Vagina (tissue), 2 donors: ENCODE results near the gene CUEDC1. TPM values are rescaled to one million over a fixed set of nuclear protein-coding genes. Genes with fewer than 3 reads are reported as not detected.
"Not testable (repeated sequence)": the region's sequence is repeated elsewhere in the genome, so short reads cannot be mapped to it uniquely, and the experiment has no call there.

Experiments
- DNase-seq, 2 donors: peaks; one replicate each; pipeline ENCODE4 v3.0.0-alpha.2; 2017; ENCODE audit errors: extremely low spot score in 2 of 2
- H3K27ac ChIP-seq: fragments of 200-600 bp; sonication (generic); one replicate; pipeline ENCODE4 v1.5.1; 2019
- H3K27me3 ChIP-seq: fragments of 200-600 bp; sonication (generic); one replicate; pipeline ENCODE4 v1.5.1; 2019
- H3K36me3 ChIP-seq, 2 donors: fragments of 200-600 bp; sonication (generic); one replicate each; pipeline ENCODE4 v1.5.1; 2017 to 2019
- H3K4me1 ChIP-seq: fragments of 200-600 bp; sonication (generic); one replicate; pipeline ENCODE4 v1.5.1; 2019
- H3K4me3 ChIP-seq, 2 donors: fragments of 200-600 bp; sonication (generic); 1 replicate in 1 of 2; 2 replicates in 1 of 2; pipeline ENCODE4 v1.5.1; 2016 to 2019
- H3K9me3 ChIP-seq: fragments of 200-600 bp; sonication (generic); one replicate; pipeline ENCODE4 v1.5.1; 2019
- POLR2A ChIP-seq, 2 donors: fragments of 450-650 bp; IDR thresholded peaks; one replicate each; pipeline ENCODE4 v1.6.1; 2017; ENCODE audit warnings: antibody characterized with exemption in 2 of 2, mild to moderate bottlenecking in 2 of 2, moderate library complexity in 2 of 2
- POLR2AphosphoS5 ChIP-seq, 2 donors: sonication (generic); formaldehyde crosslinking; IDR thresholded peaks; one replicate each; pipeline ENCODE4 v1.9.0; 2017; ENCODE audit warnings: antibody characterized with exemption in 2 of 2, mild to moderate bottlenecking in 2 of 2, low read depth in 1 of 2; ENCODE audit not compliant: insufficient read depth in 1 of 2
- intact Hi-C: fragments of 100-400 bp; cut with DNase I; formaldehyde crosslinking; loops from one replicate; pipeline ENCODE4 v1.15.1; 2023
- total RNA-seq: library from RNA; depleted of rRNA; stranded (reverse); fragments of >200 nt; gene quantifications from one replicate; pipeline ENCODE4 v1.2.3, GENCODE V29; 2016
- TF ChIP-seq, protein P1 (sequence below), 3 experiments: fragments of 450-650 bp in 2 of 3; fragments of 200-600 bp in 1 of 3; sonication (generic) in 1 of 3; IDR thresholded peaks; one replicate each; pipeline ENCODE4 v1.5.1; 2017 to 2019; ENCODE audit warnings: antibody characterized with exemption in 3 of 3, mild to moderate bottlenecking in 2 of 3, moderate library complexity in 2 of 3

The CUEDC1 gene
- total RNA-seq, 1 donor from 2014 or later: 28.7 TPM

DNA sequence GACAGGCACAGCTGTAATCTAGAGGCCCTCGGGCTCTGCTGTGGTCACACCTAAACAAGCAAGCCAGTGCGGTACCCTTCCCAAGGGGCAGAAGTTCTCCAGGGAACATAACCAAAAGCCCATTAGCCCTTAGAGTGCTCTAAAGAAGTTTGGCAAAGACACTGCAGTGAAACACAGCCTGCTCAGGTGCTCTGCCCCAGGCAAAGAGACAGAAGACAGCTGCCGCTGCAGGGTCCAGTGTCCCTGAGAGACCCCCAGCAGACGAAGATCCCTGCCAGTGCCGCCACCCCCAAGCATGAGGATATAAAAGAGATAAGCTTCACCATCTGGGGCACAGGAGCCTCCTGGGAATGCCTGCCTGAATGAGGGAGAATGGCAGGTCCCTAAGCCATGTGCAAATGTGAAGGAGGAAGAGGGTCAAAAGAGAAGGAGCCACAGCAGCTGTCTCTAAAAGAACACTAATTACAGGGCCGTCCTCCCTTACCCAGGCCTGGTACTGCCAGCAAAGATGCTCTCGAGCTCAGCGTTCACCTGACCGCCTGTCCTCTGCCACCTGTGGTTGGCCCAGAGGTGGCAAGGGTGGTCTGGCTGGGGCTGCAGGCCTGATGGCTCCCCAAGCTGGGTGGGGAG lies 29.7 kb downstream of the CUEDC1 start:
- Histone ChIP-seq H3K27ac (peak overlapping the region; percentile 60), H3K4me1 (peaks cover 87% of the 10 kb centered on the region)
- intact Hi-C loops: no loop called here

DNA sequence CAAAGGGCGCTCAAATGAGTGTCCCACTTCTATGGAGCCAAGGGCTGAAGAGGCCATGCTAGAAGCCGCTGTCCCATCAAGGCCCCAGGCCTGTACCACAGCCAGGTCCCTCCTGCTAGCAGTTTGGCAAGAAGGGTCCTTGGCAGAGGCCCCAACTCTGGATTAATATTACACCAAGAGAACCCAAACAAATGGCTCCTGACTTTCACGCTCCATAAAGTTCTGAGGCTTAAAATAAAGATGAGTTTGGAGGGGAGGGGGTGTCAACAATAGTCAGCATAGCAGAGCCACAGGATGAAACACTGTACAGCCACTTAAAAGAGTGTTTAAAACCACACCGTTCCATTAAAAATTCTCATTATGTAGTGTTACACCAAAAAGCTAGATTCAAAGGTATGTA lies 30.5 kb downstream of the CUEDC1 start:
- Histone ChIP-seq H3K9me3 (no peaks in the 10 kb centered on the region), H3K27ac (peak overlapping the region; percentile 60), H3K36me3 (no peaks in the 10 kb centered on the region), H3K4me1 (peaks cover 79% of the 10 kb centered on the region), H3K4me3 (no peak overlapping the region), H3K27me3 (no peaks in the 10 kb centered on the region)
- no peak for DNase-seq
- TF ChIP-seq POLR2A (IDR thresholded peaks at IDR 0.05): no peak
- TF ChIP-seq, protein P1, sequence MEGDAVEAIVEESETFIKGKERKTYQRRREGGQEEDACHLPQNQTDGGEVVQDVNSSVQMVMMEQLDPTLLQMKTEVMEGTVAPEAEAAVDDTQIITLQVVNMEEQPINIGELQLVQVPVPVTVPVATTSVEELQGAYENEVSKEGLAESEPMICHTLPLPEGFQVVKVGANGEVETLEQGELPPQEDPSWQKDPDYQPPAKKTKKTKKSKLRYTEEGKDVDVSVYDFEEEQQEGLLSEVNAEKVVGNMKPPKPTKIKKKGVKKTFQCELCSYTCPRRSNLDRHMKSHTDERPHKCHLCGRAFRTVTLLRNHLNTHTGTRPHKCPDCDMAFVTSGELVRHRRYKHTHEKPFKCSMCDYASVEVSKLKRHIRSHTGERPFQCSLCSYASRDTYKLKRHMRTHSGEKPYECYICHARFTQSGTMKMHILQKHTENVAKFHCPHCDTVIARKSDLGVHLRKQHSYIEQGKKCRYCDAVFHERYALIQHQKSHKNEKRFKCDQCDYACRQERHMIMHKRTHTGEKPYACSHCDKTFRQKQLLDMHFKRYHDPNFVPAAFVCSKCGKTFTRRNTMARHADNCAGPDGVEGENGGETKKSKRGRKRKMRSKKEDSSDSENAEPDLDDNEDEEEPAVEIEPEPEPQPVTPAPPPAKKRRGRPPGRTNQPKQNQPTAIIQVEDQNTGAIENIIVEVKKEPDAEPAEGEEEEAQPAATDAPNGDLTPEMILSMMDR (IDR thresholded peaks at IDR 0.05): no peak
- TF ChIP-seq POLR2AphosphoS5 (IDR thresholded peaks at IDR 0.05; ENCODE audit: insufficient read depth in 1 of 2, low read depth in 1 of 2): no peak
- intact Hi-C loops: no loop called here

More for the DNA sequence above, 29.7 kb downstream of the CUEDC1 start:
- Histone ChIP-seq H3K9me3 (no peaks in the 10 kb centered on the region), H3K27me3 (no peaks in the 10 kb centered on the region), H3K36me3 (no peaks in the 10 kb centered on the region), H3K4me3 (no peak overlapping the region)
- no peak for DNase-seq
- TF ChIP-seq POLR2A (IDR thresholded peaks at IDR 0.05): no peak

DNA sequence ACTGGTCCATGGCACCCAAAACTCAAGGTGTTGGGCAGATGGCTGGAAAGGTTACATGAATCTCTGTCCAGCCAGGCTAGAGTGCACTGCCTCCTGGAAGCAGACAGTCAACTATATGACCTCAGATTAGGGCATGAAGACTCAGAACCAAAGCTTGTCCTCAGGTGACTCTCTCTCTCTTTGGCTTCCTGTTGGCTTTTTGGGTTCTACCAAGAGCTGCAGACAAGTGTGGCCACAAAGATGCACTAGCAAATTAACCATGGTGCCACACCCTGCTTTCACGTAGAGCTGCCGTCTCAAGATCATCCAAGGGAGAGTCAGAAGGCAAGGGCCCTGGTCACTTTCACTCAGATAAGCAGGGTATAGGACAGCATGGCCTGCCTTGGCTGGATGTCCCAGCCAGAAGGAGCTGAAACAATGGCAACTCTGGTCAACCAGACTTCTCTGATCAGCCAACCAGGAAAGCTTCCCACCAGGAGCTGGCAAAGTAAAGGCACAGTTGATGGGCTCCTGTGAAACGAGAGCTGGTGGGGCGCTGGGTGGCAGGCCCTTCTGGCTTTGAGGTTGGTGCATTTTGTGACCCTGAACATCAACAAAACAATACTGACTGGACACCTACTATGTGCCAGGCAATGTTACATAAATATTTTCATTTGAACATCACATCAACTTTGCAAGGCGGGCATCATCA lies 31.9 kb downstream of the CUEDC1 start:
- TF ChIP-seq, protein P1 (IDR thresholded peaks at IDR 0.05): no peak
- no peak for TF ChIP-seq POLR2A (IDR thresholded peaks at IDR 0.05)
- TF ChIP-seq POLR2AphosphoS5 (IDR thresholded peaks at IDR 0.05; ENCODE audit: insufficient read depth in 1 of 2, low read depth in 1 of 2): no peak
- Histone ChIP-seq H3K4me3 (no peak overlapping the region), H3K4me1 (peaks cover 74% of the 10 kb centered on the region), H3K9me3 (no peaks in the 10 kb centered on the region), H3K27me3 (no peaks in the 10 kb centered on the region), H3K36me3 (no peaks in the 10 kb centered on the region), H3K27ac (peak overlapping the region; percentile 87)
- intact Hi-C loops: no loop called here
- DNase-seq: no peak

DNA sequence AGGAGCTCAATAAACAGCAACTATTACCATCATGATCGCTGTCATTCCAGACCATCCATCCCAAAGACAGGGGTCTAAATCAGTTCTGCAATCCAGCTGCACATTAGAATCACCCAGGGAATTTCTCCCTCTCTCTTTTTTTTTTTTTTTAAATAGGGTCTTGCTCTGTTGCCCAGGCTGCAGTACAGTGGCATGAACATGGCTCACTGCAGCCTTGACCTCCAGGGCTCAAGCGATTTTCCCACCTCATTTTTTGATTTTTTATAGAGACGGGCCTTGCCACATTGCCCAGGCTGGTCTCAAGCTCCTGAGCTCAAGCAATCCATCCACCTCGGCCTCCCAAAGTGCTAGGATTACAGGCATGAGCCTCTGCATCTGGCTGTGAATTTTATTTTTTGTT lies 32.5 kb downstream of the CUEDC1 start:
- H3K4me3 ChIP-seq, intact Hi-C loops, H3K27me3 ChIP-seq, H3K36me3 ChIP-seq, DNase-seq, H3K9me3 ChIP-seq: not testable (repeated sequence)
- peaks cover 74% of the 10 kb centered on the region for H3K4me1 ChIP-seq
- peak overlapping the region; percentile 87 for H3K27ac ChIP-seq

DNA sequence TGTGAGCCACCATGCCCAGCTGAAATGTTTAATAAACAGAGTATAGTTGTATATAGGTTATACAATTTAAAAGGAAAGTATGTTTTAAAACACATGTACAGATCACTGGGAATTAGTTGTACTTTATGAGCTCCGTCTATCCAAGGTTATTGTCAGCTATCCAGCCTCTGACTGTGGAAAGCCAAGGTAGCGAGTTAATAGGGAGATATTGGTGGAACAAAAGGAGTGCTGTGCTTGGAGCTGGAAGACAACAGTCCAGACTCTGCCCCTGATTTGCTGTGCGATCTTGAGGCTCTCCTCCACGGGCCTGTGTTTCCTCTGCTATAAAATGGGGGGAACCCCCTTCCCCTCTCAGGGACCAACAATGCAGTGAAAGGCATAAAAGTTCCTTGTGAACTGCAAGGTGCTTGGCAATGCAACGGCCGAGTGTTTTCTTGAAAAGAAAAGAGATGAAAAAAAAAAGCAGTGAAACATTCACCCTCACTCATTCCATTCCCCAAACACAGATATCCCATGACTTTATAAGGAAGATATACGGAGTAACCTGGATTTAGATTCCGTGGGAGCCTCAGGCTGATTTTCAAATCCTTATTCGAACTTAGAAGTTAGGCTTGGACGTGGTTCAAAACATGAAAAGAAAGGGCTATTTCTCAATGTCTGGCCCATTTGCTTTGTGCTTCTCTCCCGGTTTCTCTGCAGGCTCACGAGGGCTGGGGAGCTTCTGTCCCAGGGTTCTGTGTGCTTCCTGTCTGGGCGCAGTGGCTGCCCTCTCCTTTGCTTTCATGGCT lies 34.1 kb downstream of the CUEDC1 start:
- H3K36me3 ChIP-seq: no peaks in the 10 kb centered on the region
- peaks cover 74% of the 10 kb centered on the region for H3K4me1 ChIP-seq
- no peaks in the 10 kb centered on the region for H3K9me3 ChIP-seq
- DNase-seq: no peak
- intact Hi-C loops: no loop called here
- H3K27me3 ChIP-seq: no peaks in the 10 kb centered on the region
- no peak overlapping the region for H3K4me3 ChIP-seq
- no peak for TF ChIP-seq POLR2A (IDR thresholded peaks at IDR 0.05)
- TF ChIP-seq, protein P1 (IDR thresholded peaks at IDR 0.05): no peak
- TF ChIP-seq POLR2AphosphoS5 (IDR thresholded peaks at IDR 0.05; ENCODE audit: insufficient read depth in 1 of 2, low read depth in 1 of 2): peak; percentile 18 to 50
- H3K27ac ChIP-seq: peak overlapping the region; percentile 87
